K562 (cell line): ENCODE measurements around the gene TRDMT1. TPM values are rescaled to one million over a fixed set of nuclear protein-coding genes. Genes with fewer than 3 reads are reported as not detected.

Experiments used
- ATAC-seq: fragments of 200-7000 bp; cut with Tn5 transposase; 3 replicates; pipeline ENCODE4 v1.9.1; 2020; ENCODE audit warnings: moderate library complexity
- BruUV-seq: library from RNA; stranded (reverse); fragments of 400-500 nt; replicated peaks from 2 replicates; lab custom pipeline; 2021; lab: Mats Ljungman, UMichigan
- CTCF ChIA-PET: fragments of 300-600 bp; formaldehyde crosslinking; extraction: SDS; loops from one replicate; lab custom pipeline; 2021; ENCODE audit warnings: low intra/inter-chr PET ratio; lab: Yijun Ruan, JAX
- POLR2A ChIA-PET: fragments of 300-600, 350-650 bp; sonication (Branson Sonifier 250); formaldehyde crosslinking; extraction: SDS; loops from one replicate; lab custom pipeline; 2021; ENCODE audit warnings: antibody characterized with exemption, inconsistent platforms; lab: Yijun Ruan, JAX
- DNase-seq, 4 experiments: peaks; one replicate each; pipeline versions ENCODE4 v3.0.0 to v3.0.0-alpha.2; 2011 to 2018; ENCODE audit warnings: low spot score in 3 of 4, mixed read lengths in 3 of 4; ENCODE audit errors: extremely low read depth in 1 of 4
- FAIRE-seq: peaks from 2 replicates; lab custom pipeline; 2011; peaks lifted over from hg19 to GRCh38; lab: Jason Lieb, UNC
- H2AFZ ChIP-seq: 2 replicates; pipeline ENCODE4 v1.6.0; 2011; ENCODE audit warnings: low read depth, low read length, control low read depth, inconsistent platforms
- H3K27ac ChIP-seq: fragments of 200-600 bp; 3 replicates; pipeline ENCODE4 v1.8.0; 2011; ENCODE audit warnings: low read depth, mild to moderate bottlenecking, control low read depth, inconsistent platforms, low read length, moderate library complexity, mixed read lengths; ENCODE audit errors: extremely low read depth
- H3K27me3 ChIP-seq, 2 experiments: fragments of 300-600 bp in 1 of 2; 2 replicates in 1 of 2; 3 replicates in 1 of 2; pipeline versions ENCODE4 v1.6.0 to v1.8.0; 2011; ENCODE audit warnings: inconsistent platforms in 2 of 2, low read length in 2 of 2, mild to moderate bottlenecking in 1 of 2, mixed read lengths in 1 of 2, moderate library complexity in 1 of 2; ENCODE audit not compliant: control insufficient read depth in 2 of 2, insufficient read depth in 2 of 2
- H3K36me3 ChIP-seq: fragments of 300-600 bp; 3 replicates; pipeline ENCODE4 v1.8.0; 2011; ENCODE audit warnings: mild to moderate bottlenecking, low read length, inconsistent platforms; ENCODE audit not compliant: control insufficient read depth, insufficient read depth
- H3K4me1 ChIP-seq, 2 experiments: fragments of 200-600 bp in 1 of 2; replicated peaks in 1 of 2; 2 replicates in 1 of 2; 3 replicates in 1 of 2; pipeline versions ENCODE4 v1.5.1 to v1.8.0; 2011; ENCODE audit warnings: inconsistent platforms in 2 of 2, low read length in 2 of 2, mild to moderate bottlenecking in 1 of 2, mixed read lengths in 1 of 2, moderate library complexity in 1 of 2; ENCODE audit not compliant: control insufficient read depth in 2 of 2, insufficient read depth in 2 of 2
- H3K4me2 ChIP-seq: 2 replicates; pipeline ENCODE4 v1.6.1; 2011; ENCODE audit warnings: low read length, control low read depth, inconsistent platforms, mixed read lengths; ENCODE audit not compliant: insufficient read depth
- H3K4me3 ChIP-seq: fragments of 200-600 bp; sonication (generic), shearing (Covaris generic); 2 replicates; pipeline ENCODE4 v1.5.1; 2016; ENCODE audit warnings: control low read depth, inconsistent platforms
- H3K79me2 ChIP-seq: fragments of 200-600 bp; 3 replicates; pipeline ENCODE4 v1.8.0; 2011; ENCODE audit warnings: low read length, inconsistent platforms; ENCODE audit not compliant: control insufficient read depth, insufficient read depth
- H3K9ac ChIP-seq, 2 experiments: 2 replicates each; pipeline versions ENCODE4 v1.6.0 to v1.6.1; 2011; ENCODE audit warnings: low read depth in 2 of 2, low read length in 2 of 2, control low read depth in 1 of 2, inconsistent platforms in 1 of 2, mild to moderate bottlenecking in 1 of 2, mixed read lengths in 1 of 2; ENCODE audit not compliant: insufficient read depth in 1 of 2
- H3K9me1 ChIP-seq: one replicate; pipeline ENCODE4 v1.6.0; 2011; ENCODE audit warnings: inconsistent platforms, mild to moderate bottlenecking, low read length, moderate library complexity; ENCODE audit not compliant: control insufficient read depth, insufficient read depth
- H3K9me3 ChIP-seq: replicated peaks from 2 replicates; pipeline ENCODE4 v1.5.1; 2011; ENCODE audit warnings: low read depth, low read length, inconsistent platforms; ENCODE audit not compliant: control insufficient read depth, insufficient read depth
- H4K20me1 ChIP-seq: replicated peaks from 2 replicates; pipeline ENCODE4 v1.6.1; 2011; ENCODE audit warnings: low read length, inconsistent platforms, mixed read lengths; ENCODE audit not compliant: control insufficient read depth, insufficient read depth
- BDP1 ChIP-seq: IDR thresholded peaks from 3 replicates; pipeline ENCODE4 v1.6.1; 2011; ENCODE audit not compliant: insufficient read length, insufficient read depth
- CBX5 ChIP-seq: IDR thresholded peaks from 2 replicates; pipeline ENCODE4 v1.6.1; 2014; ENCODE audit warnings: low read depth, borderline replicate concordance
- ESRRA ChIP-seq: fragments of 450-650 bp; IDR thresholded peaks from 2 replicates; pipeline ENCODE4 v1.6.1; 2014; ENCODE audit warnings: low read depth, mild to moderate bottlenecking, moderate library complexity, borderline replicate concordance
- FUS ChIP-seq: fragments of 200-400 bp; formaldehyde crosslinking; optimal IDR thresholded peaks from 2 replicates; pipeline ENCODE3; 2017; ENCODE audit warnings: low read depth, low read length
- GTF2A2 ChIP-seq: IDR thresholded peaks from 2 replicates; pipeline ENCODE4 v1.6.1; 2016; ENCODE audit warnings: mild to moderate bottlenecking, missing genetic modification characterization, missing compliant biosample characterization
- HMBOX1 ChIP-seq: sonication (generic); IDR thresholded peaks from 2 replicates; pipeline ENCODE4 v1.6.1; 2016
- KAT2B ChIP-seq: IDR thresholded peaks from one replicate; pipeline ENCODE4 v1.6.1; 2012; ENCODE audit warnings: low read depth, mild to moderate bottlenecking, control low read depth, inconsistent platforms, low read length, moderate library complexity
- ZNF143 ChIP-seq: sonication (generic); formaldehyde crosslinking; IDR thresholded peaks from 2 replicates; pipeline ENCODE4 v1.9.0; 2022; ENCODE audit warnings: mild to moderate bottlenecking, missing genetic modification reagents
- ZNF175 ChIP-seq: fragments of 200-800 bp; sonication (Bioruptor generic); IDR thresholded peaks from 2 replicates; pipeline ENCODE4 v1.6.1; 2016; ENCODE audit warnings: low read depth, mild to moderate bottlenecking, missing genetic modification characterization, missing compliant biosample characterization
- ZNF507 ChIP-seq: conservative IDR thresholded peaks from 2 replicates; pipeline ENCODE4 v1.6.1; 2017; ENCODE audit warnings: missing genetic modification characterization, missing compliant biosample characterization
- ZNF592 ChIP-seq: fragments of 450-650 bp; IDR thresholded peaks from 2 replicates; pipeline ENCODE4 v1.6.1; 2017; ENCODE audit warnings: antibody characterized with exemption, mild to moderate bottlenecking
- WGBS: fragments of 100-300 bp; shearing (Covaris generic); methylation state at CpG from one replicate; pipeline ENCODE4 v1.1.6; 2016; ENCODE audit warnings: low coverage, mixed read lengths; ENCODE audit not compliant: insufficient coverage; ENCODE audit errors: missing lambda C conversion rate; 5-methylcytosine and 5-hydroxymethylcytosine counted together
- in situ Hi-C: fragments of 300-500 bp; cut with MboI; formaldehyde crosslinking; loops from 4 replicates; pipeline ENCODE4 v1.15.0; 2018; ENCODE audit warnings: inconsistent platforms, mixed read lengths
- intact Hi-C: fragments of 100-400 bp; cut with micrococcal nuclease; formaldehyde crosslinking; loops from 2 replicates; pipeline ENCODE4 v1.14.2; 2022
- polyA plus RNA-seq, 8 experiments: library from polyadenylated mRNA; depleted of rRNA in 4 of 8; stranded (reverse) in 5 of 8; unstranded in 3 of 8; fragments of >200 nt; fragmentation: Nextera tagmentation in 2 of 8; fragmentation: Illumina TruSeq in 1 of 8; extraction: Ambion mirVana in 2 of 8; extraction: Trizol in 1 of 8; gene quantifications; 2 replicates each; pipeline versions ENCODE4 v1.2.1 to v1.2.3, GENCODE V29; 2011 to 2014; ENCODE audit warnings: inconsistent platforms in 1 of 8, missing spikeins in 1 of 8
- total RNA-seq, 7 experiments: library from RNA; depleted of rRNA in 6 of 7; stranded (reverse); fragments of >200 nt in 6 of 7; fragmentation: Illumina TruSeq in 2 of 7; extraction: Trizol in 2 of 7; gene quantifications; 2 replicates each; pipeline versions ENCODE4 v1.2.1 to v1.2.3, GENCODE V29; 2011 to 2021; ENCODE audit warnings: low replicate concordance in 1 of 7
- TF ChIP-seq, protein P1 (sequence below), 3 experiments: fragments of 200-800 bp in 1 of 3; sonication (Bioruptor generic) in 1 of 3; sonication (generic) in 1 of 3; formaldehyde crosslinking in 1 of 3; IDR thresholded peaks; 2 replicates each; pipeline versions ENCODE4 v1.6.1 to v1.8.0; 2016 to 2022; ENCODE audit warnings: mild to moderate bottlenecking in 2 of 3, missing compliant biosample characterization in 2 of 3, missing genetic modification characterization in 2 of 3, missing genetic modification reagents in 1 of 3
- TF ChIP-seq, protein P2 (sequence below): fragments of 450-650 bp; IDR thresholded peaks from 2 replicates; pipeline ENCODE4 v1.6.1; 2016; ENCODE audit warnings: missing biosample characterization, missing genetic modification characterization

The TRDMT1 gene
- total and polyA plus RNA-seq, 9 of the 15 experiments (the other 6 are each of a cell fraction or from before 2014, with no cell fraction given): 5.4 to 12.6 (median 9.3) TPM

- no peaks in the 10 kb centered on the region for H3K36me3 ChIP-seq
- intact Hi-C loops: no loop called here
- in situ Hi-C loops: no loop called here
- H3K9ac ChIP-seq: peak overlapping the region in 1 of 2 experiments; percentile 60; a peak in 2 of 4 replicates
- FAIRE-seq (no peak), DNase-seq (peak in 1 of 4 experiments; percentile 41), ATAC-seq (peak; percentile 6; the same call in 1 of the 3 replicates)
- no peaks in the 10 kb centered on the region for H4K20me1 ChIP-seq
- H3K4me1 ChIP-seq: peaks cover 5 to 44% of the 10 kb centered on the region in 2 experiments
- H3K4me3 ChIP-seq: no peak overlapping the region
- no peaks in the 10 kb centered on the region for H3K27me3 ChIP-seq
- no TSS peak for BruUV-seq
- H3K4me2 ChIP-seq: peak overlapping the region; percentile 4
- H2AFZ ChIP-seq: peak overlapping the region; percentile 69
- no peaks in the 10 kb centered on the region for H3K9me3 ChIP-seq
- H3K27ac ChIP-seq: peak overlapping the region; percentile 88
- ChIA-PET CTCF (interaction anchor here (0.6 kb wide), 2 partner anchors 39 to 324 kb away, joined by 3 to 4 read pairs; no protein-coding TSS in a partner anchor), POLR2A (interaction anchor here (1.2 to 2.0 kb wide), 4 partner anchors 12 to 18 kb away, joined by 4 to 8 read pairs (median 5); partner anchors contain the start of gene TRDMT1)
- 58% methylated on average over 9 of the region's 9 CpGs for WGBS
- H3K79me2 ChIP-seq: 0 out of 3 replicates have a peak, but pooled peaks cover 2% of the 10 kb centered on the region
- H3K9me1 ChIP-seq: no peaks in the 10 kb centered on the region
- TF ChIP-seq CBX5 (no peak), HMBOX1 (peak; percentile 68), ESRRA (no peak), BDP1 (no peak), KAT2B (no peak), ZNF507 (no peak), GTF2A2 (tag) (peak; percentile 27; the same call in 1 of the 2 replicates), ZNF143 (no peak), FUS (no peak), ZNF592 (peak; percentile 74), ZNF175 (CRISPR knock-in tag) (0 out of 2 replicates have a peak, but pooled peaks have one; percentile 16)
- TF ChIP-seq, protein P1, sequence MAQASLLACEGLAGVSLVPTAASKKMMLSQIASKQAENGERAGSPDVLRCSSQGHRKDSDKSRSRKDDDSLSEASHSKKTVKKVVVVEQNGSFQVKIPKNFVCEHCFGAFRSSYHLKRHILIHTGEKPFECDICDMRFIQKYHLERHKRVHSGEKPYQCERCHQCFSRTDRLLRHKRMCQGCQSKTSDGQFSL (CRISPR knock-in tag; IDR thresholded peaks at IDR 0.05): no peak
- TF ChIP-seq, protein P1 (tag; IDR thresholded peaks at IDR 0.05): no peak
- TF ChIP-seq, protein P2, sequence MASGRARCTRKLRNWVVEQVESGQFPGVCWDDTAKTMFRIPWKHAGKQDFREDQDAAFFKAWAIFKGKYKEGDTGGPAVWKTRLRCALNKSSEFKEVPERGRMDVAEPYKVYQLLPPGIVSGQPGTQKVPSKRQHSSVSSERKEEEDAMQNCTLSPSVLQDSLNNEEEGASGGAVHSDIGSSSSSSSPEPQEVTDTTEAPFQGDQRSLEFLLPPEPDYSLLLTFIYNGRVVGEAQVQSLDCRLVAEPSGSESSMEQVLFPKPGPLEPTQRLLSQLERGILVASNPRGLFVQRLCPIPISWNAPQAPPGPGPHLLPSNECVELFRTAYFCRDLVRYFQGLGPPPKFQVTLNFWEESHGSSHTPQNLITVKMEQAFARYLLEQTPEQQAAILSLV (tag): no peak
These were observed 13.7 kb upstream of the TRDMT1 start for GRCh38 chr10:17214971-17215781.
